ENCODE results near the gene ASB13.
"Not testable (repeated sequence)": the region's sequence is repeated elsewhere in the genome, so short reads cannot be mapped to it uniquely, and the experiment has no call there.

ASB13 gene

GRCh38 chr10:5604236-5604925 is 62.0 kb downstream of the ASB13 start:
- no peak for DNase-seq

- no peak for DNase-seq
Observed at GRCh38 chr10:5603848-5604170, 62.6 kb downstream of the ASB13 start.

GRCh38 chr10:5603091-5603847 is 63.1 kb downstream of the ASB13 start:
- no peak for DNase-seq

- DNase-seq = no peak
Observed at GRCh38 chr10:5601826-5602495, 64.4 kb downstream of the ASB13 start.

GRCh38 chr10:5600908-5601307 is 65.5 kb downstream of the ASB13 start:
- DNase-seq = no peak

- DNase-seq = no peak
Observed at GRCh38 chr10:5599613-5600520, 66.5 kb downstream of the ASB13 start.

GRCh38 chr10:5598085-5598690 is 68.2 kb downstream of the ASB13 start:
- no peak for DNase-seq

- no peak for DNase-seq
Observed at GRCh38 chr10:5596611-5597341, 69.6 kb downstream of the ASB13 start.

GRCh38 chr10:5595994-5596471 is 70.4 kb downstream of the ASB13 start:
- no peak for DNase-seq

GRCh38 chr10:5595591-5595990 is 70.8 kb downstream of the ASB13 start:
- no peak for DNase-seq

- no peak for DNase-seq
Observed at GRCh38 chr10:5595095-5595494, 71.3 kb downstream of the ASB13 start.

GRCh38 chr10:5594271-5595049 is 71.9 kb downstream of the ASB13 start:
- no peak for DNase-seq

GRCh38 chr10:5593347-5593746 is 73.0 kb downstream of the ASB13 start:
- not testable (repeated sequence) for DNase-seq

GRCh38 chr10:5592070-5592469 is 74.3 kb downstream of the ASB13 start:
- DNase-seq = no peak

- DNase-seq = no peak
Observed at GRCh38 chr10:5591336-5591824, 75.0 kb downstream of the ASB13 start.

GRCh38 chr10:5590816-5591215 is 75.6 kb downstream of the ASB13 start:
- no peak for DNase-seq

- DNase-seq = no peak
Observed at GRCh38 chr10:5589661-5590511, 76.5 kb downstream of the ASB13 start.

- no peak for DNase-seq
Observed at GRCh38 chr10:5589011-5589660, 77.3 kb downstream of the ASB13 start.
